ENCODE measurements around the gene TBC1D14. TPM values are rescaled to one million over a fixed set of nuclear protein-coding genes. Genes with fewer than 3 reads are reported as not detected.

TBC1D14 gene
- total and polyA plus RNA-seq, 2 of the 8 experiments (the other 6 are each of a cell fraction or from before 2014, with no cell fraction given) = 45.6 to 48.2 TPM

GRCh38 chr4:7032596-7032995, 123.0 kb downstream of the TBC1D14 start:
- POLR2A ChIA-PET (ENCODE audit: partially characterized antibody) = no interaction called here
- H4K91ac ChIP-seq (replicated peaks; ENCODE audit: insufficient read length, low read length) = no peak overlapping the region
- WGBS, 2 experiments (ENCODE audit: extremely low coverage in 1 of 2, insufficient coverage in 1 of 2, insufficient read length in 1 of 2, insufficient replicate concordance in 2 of 2, low coverage in 1 of 2, low lambda C conversion rate in 2 of 2, missing lambda C conversion rate in 1 of 2) = 87% methylated on average over 8 of the region's 8 CpGs; no CpG with 5 or more reads in 1 of the 2 experiments
- no peak overlapping the region for H3K23ac ChIP-seq (ENCODE audit: insufficient read length)
- no peak overlapping the region for H2AFZ ChIP-seq (ENCODE audit: low read length)
- no peak overlapping the region for H3K56ac ChIP-seq (replicated peaks; ENCODE audit: insufficient read length, low read depth, low read length)
- H4K5ac ChIP-seq (ENCODE audit: insufficient read length, low read depth, low read length) = no peak overlapping the region
- H3K9ac ChIP-seq (replicated peaks in 1 of 4; ENCODE audit: extremely low read depth in 1 of 4, low read depth in 3 of 4, low read length in 3 of 4) = no peak overlapping the region
- no peak overlapping the region for H2BK5ac ChIP-seq (ENCODE audit: low read depth, low read length)
- H4K20me1 ChIP-seq (replicated peaks in 1 of 2; ENCODE audit: control insufficient read depth in 1 of 2, insufficient read depth in 2 of 2, low read length in 2 of 2) = peaks cover 8 to 14% of the 10 kb centered on the region in 2 experiments
- H3K23me2 ChIP-seq (ENCODE audit: low read depth, low read length) = peaks cover 4% of the 10 kb centered on the region; the same call in 1 of the 2 replicates
- H3K27ac ChIP-seq (ENCODE audit: low read depth, low read length) = no peak overlapping the region
- no peak overlapping the region for H3K18ac ChIP-seq (ENCODE audit: extremely low read depth, low read length)
- H3K4me1 ChIP-seq (replicated peaks in 1 of 4; ENCODE audit: control insufficient read depth in 3 of 4, insufficient read depth in 4 of 4, low read length in 3 of 4) = no peaks in the 10 kb centered on the region
- H3K36me3 ChIP-seq (ENCODE audit: control insufficient read depth in 2 of 4, insufficient read depth in 4 of 4, low read length in 3 of 4) = peaks cover 4 to 27% (median 16%) of the 10 kb centered on the region in 4 experiments; a peak in 7 of 8 replicates
- no peak overlapping the region for H2BK15ac ChIP-seq (ENCODE audit: low read length)
- no peaks in the 10 kb centered on the region for H3K9me3 ChIP-seq (ENCODE audit: insufficient read depth in 2 of 2, low read depth in 1 of 2, low read length in 1 of 2)
- H2BK12ac ChIP-seq (ENCODE audit: low read depth, low read length) = no peak overlapping the region
- CTCF ChIA-PET (ENCODE audit: partially characterized antibody) = no interaction called here
- H3K4ac ChIP-seq (replicated peaks; ENCODE audit: insufficient read length, low read depth, low read length) = no peak overlapping the region
- no peak for DNase-seq (ENCODE audit: low read depth in 1 of 2, low spot score in 2 of 2)
- no peak for FAIRE-seq
- H4K8ac ChIP-seq (ENCODE audit: extremely low read depth, insufficient read depth, low read length) = no peak overlapping the region
- H3K79me1 ChIP-seq (ENCODE audit: low read depth, low read length) = 0 out of 2 replicates have a peak, but pooled peaks cover 3% of the 10 kb centered on the region
- no peak overlapping the region for H2AK5ac ChIP-seq (ENCODE audit: low read depth, low read length)
- no peak overlapping the region for H3K4me2 ChIP-seq (ENCODE audit: insufficient read depth in 1 of 2, low read depth in 2 of 2, low read length in 2 of 2)
- no peak overlapping the region for H2BK20ac ChIP-seq (ENCODE audit: low read length)
- no peak overlapping the region for H2BK120ac ChIP-seq (replicated peaks; ENCODE audit: low read depth, low read length)
- H3K79me2 ChIP-seq (ENCODE audit: control insufficient read depth in 1 of 2, insufficient read depth in 2 of 2, low read length in 2 of 2) = no peaks in the 10 kb centered on the region
- H3K27me3 ChIP-seq (replicated peaks in 1 of 4; ENCODE audit: control insufficient read depth in 3 of 4, extremely low read depth in 1 of 4, insufficient read depth in 3 of 4, low read length in 3 of 4) = no peaks in the 10 kb centered on the region
- H3K14ac ChIP-seq (ENCODE audit: insufficient read length) = no peak overlapping the region
- H3K4me3 ChIP-seq (ENCODE audit: extremely low read depth in 1 of 4, insufficient read depth in 2 of 4, low read depth in 3 of 4, low read length in 4 of 4) = no peak overlapping the region
- no peak for TF ChIP-seq TAF1 (IDR thresholded peaks at IDR 0.05; ENCODE audit: low read depth, low read length)
- TF ChIP-seq SUZ12 (IDR thresholded peaks at IDR 0.05; ENCODE audit: low read length) = no peak
- TF ChIP-seq TCF12 (IDR thresholded peaks at IDR 0.05; ENCODE audit: low read depth, low read length) = no peak
